GM21390 (cell line): ENCODE results near the gene HGF.

Experiments
- ATAC-seq: cut with Tn5 transposase; IDR thresholded peaks from one replicate; pipeline ENCODE4 v1.9.1; 2021; ENCODE audit not compliant: unreplicated experiment

The HGF gene

DNA sequence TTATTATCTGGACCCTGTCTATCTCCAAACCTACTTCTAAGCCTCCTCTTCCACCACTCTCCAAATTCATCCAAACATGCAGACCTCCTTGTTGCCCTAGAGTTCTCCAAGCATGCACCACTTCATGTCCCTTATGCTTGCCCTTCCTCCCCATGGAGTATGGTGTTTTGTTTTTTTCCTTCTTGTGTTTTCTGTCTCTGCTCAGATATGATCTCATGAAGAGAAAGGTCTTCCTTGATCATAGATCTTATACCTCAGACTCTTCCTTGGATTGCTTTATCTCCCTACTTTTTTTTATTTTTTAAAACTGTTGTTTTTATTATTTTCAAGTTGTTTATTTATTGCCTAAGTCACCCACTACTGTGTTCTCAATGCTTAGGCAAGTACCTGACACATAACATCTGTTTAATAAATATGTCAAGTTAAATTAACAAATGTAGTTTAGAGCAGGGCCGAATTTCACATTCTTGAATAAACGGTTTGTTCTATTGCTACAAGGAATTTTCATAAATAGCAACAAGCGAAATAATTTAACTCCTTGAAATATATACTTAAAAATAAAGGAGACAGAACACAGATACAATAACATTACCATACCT is 84.5 kb downstream of the HGF start:
- peak; percentile 17 for ATAC-seq

DNA sequence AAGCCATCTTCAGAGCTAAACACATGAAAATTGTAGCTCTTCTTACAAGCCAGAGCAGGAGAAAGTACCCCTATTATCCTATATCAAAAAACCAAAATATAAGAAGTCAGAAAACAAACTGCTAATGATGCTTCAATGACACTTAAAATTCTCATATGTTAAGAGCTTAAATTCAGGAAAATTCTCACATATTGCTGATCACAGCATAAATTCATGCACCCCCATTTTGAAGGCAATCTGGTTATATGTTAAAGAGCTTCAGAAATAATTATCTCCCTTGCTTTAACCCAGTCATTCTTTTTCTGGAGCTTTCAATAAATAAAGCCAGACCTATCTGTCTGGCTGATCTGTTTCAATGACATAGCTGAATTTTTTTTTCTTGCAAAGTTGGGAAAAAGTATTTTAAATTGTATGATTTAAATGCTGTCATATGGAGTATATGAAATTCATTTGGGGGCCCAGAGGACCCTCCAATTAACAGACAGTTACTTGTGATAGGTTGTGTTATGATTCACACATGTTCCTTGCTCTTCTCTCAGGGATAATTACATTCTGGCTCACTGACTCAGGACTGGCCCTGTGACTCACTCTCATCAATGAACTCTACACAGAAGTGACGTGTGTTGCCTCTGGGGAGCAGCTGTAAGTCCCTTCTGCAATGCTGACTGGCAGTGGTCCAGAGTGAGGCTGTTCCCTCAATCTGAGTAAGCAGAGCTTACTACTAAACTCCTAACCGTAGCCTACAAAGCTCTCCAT is 85.2 kb downstream of the HGF start:
- ATAC-seq, result peak; percentile 90

DNA sequence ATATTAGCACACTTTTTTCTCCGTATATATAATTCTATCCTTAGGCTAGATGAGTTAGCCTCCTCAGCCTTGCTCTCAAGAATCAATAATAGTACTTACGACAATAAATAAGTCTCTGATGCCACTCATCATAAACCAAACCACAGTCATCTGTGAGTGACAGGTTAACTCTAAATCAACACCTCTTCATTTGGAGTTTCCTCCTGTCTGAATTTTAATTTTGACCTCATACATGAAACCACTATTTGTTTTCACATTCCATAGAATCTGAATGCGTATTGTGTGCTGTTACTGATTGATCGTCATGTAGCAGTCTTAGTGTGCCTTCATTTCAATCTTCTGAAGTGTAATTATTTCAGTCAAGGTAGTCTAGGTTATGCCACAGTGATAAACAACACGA is 85.8 kb downstream of the HGF start:
- ATAC-seq, result no peak

DNA sequence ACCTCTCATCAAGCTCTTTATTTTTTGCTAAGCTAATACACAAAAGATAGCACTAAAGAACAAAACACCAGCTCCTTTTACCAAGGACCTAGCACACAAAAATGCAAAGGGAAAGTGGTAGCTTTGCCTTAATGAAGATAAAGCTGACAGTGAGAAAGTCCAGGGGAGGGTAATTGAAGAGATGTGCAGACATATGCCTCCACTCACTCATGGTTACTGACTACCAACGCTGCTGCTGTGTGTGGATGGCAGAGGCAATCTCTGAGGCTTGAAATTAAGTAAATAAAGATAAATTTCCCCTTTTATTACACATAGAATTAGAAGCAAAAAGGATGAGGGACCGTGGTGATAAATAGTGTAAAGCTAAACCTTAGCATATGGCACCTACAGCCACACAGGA is 87.0 kb downstream of the HGF start:
- ATAC-seq, result no peak

GRCh38 chr7:81680120-81680519 is 89.7 kb downstream of the HGF start:
- no peak for ATAC-seq

- no peak for ATAC-seq
Observed at GRCh38 chr7:81676813-81677212, 93.0 kb downstream of the HGF start.

- ATAC-seq, result no peak
Observed at GRCh38 chr7:81676105-81676811, 93.6 kb downstream of the HGF start.

DNA sequence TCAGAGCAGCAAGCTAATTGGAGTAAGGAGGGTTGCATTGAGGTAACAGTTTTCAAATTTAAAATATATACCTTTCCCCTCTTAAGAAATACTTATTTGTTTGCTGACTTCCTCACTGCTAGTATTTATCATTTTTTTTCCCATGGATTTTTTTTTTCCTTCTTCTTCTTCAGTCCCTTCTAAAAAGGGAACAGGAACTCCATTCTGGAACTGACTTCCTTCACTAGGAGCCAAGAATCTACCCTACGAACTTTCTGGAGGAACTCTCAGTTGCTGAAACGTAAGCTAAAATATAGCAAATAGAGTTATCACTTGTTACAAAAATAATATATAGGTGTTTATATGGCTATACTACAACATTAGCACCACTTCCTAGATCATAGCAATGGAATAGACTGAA is 95.4 kb downstream of the HGF start:
- no peak for ATAC-seq

GRCh38 chr7:81672872-81673271 is 97.0 kb downstream of the HGF start:
- no peak for ATAC-seq

DNA sequence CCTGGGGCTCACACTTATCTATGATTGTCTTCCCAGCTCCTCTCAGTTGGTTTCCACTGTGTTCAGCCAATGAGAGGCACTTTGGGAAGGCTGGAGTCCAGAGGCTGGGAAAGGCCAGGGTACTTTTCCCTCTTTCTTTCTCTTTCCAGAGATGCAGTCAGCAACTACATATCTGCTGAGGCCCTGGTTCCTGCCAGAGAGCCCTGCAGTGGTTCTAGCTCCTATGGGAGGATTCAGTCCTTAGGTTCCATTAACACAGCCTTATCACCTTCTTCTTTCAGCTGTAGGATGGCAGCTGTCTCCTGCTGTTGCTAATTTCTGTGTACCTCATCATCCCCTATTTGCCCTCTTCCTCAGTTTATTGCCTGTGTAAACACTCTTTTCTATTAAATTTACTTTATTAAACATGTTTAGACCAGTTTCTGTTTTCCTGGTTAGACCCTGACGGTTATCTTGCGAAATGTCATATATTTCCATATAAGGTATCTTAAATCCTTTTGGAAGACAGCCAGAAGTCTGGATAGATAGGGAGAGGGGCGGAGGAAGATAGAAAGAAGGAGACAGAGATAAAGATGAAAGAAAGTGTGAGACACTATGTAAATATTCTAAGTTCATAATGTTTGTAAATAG is 100.3 kb downstream of the HGF start:
- no peak for ATAC-seq

- ATAC-seq, result no peak
Observed at GRCh38 chr7:81666209-81666608, 103.6 kb downstream of the HGF start.

- ATAC-seq, result no peak
Observed at GRCh38 chr7:81665236-81665635, 104.6 kb downstream of the HGF start.

DNA sequence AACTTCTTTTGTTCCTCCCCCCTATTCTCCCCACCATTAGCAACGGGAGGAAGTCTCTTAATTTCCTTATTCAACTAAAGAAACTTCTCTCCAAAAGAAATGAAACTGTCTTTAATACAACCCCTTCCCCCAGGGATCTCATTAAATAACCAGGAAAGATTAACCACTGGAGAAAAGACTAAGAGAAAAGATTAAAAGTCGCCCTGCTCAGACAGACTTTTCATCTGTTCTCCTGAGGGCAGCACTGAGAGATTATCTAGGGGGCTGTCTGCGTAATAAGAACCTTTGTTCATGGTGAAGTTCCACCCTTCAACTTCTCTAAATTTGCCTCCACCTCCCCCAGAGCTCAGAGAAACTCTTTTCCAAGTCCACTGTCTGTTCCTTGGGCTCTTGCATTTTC is 105.5 kb downstream of the HGF start:
- ATAC-seq, result no peak

GRCh38 chr7:81662531-81662930 is 107.3 kb downstream of the HGF start:
- ATAC-seq, result no peak

DNA sequence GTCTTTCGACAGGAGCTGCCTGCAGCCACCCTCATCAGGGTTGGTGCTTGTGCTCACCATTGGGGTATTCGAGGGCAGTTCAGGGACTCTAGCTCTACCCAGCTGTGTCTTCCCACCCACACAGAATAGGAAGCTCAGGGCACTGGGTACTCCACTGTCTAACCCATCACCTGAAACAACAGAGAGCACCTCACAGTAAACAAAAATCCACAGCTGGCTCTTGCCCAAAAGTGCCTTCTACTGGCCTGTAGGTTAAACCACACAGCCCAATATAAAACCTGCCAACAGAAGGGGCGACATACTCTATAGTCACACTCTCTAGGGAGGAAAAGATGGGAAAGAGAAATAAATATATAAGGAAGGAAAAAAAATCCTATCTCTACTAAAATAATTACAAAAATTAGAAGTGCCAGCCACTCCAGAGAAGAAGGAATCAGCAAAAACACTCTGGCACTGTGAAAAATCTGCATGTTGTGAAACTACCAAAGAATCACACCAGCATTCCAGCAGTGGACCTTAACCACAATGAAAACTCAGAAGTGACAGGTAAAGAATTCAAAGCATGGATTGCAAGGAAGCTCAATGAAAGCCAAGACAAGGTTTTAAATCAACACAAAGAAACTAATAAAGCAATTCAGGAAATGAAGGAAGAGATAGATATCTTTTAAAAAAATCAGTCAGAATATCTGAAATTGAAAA is 110.0 kb downstream of the HGF start:
- ATAC-seq, result no peak

- no peak for ATAC-seq
Observed at GRCh38 chr7:81657551-81657950, 112.3 kb downstream of the HGF start.

GRCh38 chr7:81655271-81655670 is 114.6 kb downstream of the HGF start:
- ATAC-seq, result no peak

- no peak for ATAC-seq
Observed at GRCh38 chr7:81652225-81652624, 117.6 kb downstream of the HGF start.
